Kidney glomerular epithelial cell (primary cell): ENCODE results near the gene KIF6.

ENCODE experiments used
- DNase-seq: peaks from one replicate; lab custom pipeline; 2025; lab: John Stamatoyannopoulos, UW

KIF6 gene

DNA sequence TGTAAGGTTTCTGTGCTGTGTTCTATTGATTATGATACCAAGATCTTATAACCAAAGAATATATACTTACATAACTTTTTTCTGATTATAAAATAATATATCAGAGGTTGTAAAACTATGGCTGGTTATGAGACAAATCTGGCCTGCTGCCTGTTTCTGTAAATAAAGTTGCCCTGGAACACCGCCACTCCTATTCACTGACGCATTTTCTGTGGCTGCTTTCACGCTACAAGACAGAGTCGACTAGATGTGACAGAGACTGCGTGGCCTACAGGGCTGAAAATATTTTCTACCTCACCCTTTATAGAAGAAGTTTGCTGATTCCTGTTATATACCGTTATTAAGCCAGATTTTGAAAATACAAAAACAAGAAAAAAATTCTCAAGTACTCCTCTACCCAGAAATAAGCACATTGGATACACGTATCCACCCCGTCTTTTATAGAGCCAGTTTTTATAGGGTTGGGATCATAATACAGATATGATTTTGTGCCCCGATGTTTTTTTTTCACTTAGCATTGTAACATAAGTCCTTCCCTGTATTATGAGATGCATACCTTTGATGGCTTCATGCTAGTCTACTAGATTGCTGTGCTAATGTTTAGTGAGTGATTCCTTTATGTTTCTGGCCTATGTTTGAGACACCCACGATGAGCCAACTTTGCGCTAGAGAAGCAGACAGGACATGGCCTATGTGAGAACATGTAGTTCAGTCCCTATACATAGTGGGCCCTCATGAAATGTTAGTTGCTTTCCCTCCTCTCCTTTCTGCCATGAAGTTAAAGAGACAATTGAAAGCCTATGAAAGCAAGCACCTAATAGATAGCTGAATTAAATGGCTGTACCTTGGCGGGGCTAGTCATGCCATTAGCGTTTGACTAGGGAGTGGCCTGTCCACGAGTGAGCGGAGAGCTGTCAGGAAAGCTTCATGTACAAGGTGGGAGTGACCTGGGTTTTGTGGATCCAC lies 304.6 kb downstream of the KIF6 start:
- no peak for DNase-seq

DNA sequence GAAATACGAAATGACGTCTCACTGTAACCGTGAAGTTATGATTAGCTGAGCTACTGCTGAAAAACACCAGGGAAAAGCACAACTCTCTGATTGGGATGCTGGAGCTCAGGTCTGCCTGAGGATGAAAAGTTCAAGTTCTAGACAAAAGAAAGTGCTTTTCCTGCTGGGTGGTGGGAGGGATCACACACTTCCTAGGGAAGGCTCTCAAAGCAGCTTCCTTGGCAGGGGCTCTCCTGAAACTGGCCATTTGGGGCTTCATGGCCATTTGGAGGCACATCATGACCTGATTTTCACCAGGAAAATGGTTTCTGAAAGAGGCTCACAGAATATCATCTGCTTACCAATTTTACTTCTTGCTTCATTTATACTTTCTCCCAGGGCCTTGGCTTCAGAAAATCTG lies 305.6 kb downstream of the KIF6 start:
- DNase-seq = no peak

DNA sequence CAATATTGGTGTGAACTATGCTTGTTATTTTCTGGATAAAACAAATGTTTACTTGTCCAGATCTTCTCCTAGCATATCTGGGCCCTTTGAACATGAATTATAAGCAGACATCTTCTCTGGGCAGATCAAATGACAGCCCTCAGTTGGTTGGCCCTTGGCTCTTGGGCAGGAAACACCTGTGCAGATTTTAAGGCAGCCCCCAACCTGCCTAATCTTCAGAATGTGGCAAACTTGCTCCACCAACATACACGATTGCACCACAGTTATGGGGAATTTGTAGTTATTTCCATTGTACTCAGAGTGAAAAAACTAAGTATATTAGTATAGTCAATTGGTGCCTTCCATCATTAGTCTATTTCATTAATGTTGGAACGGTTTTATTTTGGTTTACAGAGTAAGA lies 307.8 kb downstream of the KIF6 start:
- DNase-seq = no peak

DNA sequence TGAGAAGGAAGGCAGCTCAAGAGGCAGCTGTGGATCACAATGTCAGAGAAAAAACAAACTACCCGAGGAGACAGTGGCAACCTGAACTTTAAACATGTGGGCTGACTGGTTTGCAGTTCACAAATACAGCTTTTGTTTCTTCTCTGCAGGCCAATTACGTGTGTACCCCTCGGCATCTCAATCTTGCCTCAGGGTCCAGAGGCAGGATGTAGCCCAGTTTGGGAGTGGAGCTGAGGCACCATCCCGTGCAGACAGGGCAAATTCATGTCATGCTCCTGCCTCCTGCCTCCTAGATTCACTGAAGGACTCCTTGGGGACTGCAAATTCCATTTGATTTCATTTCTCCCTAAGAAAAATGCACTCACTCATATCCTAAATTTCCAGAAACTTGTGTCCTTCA lies 308.5 kb downstream of the KIF6 start:
- no peak for DNase-seq

DNA sequence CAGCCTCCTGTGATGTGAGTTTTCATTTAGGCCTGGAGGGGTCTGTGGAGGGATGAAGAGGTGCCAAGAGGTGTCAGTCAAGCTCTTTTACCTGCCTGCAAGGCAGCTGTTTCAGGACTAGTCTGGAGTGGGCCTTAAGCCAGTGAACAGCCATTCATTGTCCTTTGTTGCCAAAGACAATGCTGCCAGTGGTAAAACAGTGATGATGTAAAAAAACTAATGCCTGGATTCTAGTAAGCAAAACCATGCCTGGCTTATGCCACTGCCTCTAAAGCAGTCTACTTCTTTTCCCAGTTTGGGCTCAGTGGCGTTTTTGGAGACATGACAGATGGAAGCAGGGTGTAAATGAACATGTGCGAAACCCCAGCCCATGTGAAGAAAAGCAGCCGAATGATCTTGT lies 309.2 kb downstream of the KIF6 start:
- DNase-seq = no peak

DNA sequence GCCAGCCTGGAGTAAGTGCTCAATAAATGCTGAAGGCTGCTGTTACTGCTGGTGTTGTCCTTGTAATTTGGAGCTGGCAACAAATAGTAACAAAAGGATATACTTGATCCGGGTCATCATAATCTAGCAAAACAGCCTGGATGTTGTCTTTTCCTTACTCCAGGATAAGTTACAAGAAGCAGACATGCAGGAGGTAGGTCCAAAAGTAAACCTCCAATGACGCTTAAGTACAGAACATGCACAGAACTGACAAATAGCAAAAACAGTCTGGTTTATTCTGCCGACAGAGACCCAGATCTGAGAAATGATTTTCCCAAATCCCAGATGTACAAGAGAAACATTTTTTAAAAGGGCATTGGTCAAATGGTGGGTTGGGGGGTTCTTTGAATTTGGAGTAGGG lies 309.7 kb downstream of the KIF6 start:
- DNase-seq = no peak

DNA sequence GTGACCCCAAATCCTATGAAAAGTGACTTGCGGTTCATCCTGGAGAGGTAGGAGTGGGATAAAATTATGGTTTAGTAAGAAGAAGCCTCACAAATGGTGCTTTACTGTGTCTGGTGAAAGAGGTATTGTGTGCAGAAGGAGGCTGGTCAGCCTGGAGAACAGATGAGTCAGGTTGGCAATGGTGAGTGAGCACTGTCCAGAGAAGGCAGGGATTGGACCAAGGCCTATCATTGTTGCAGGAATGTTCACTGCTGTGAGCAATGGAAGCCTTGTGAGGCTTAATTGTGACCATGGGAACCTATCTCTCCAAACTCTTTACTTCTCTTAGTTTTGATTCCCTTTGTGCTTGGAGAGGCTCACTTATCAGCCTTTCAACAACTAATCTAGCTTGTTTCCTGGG lies 313.7 kb downstream of the KIF6 start:
- DNase-seq = peak; percentile 61

DNA sequence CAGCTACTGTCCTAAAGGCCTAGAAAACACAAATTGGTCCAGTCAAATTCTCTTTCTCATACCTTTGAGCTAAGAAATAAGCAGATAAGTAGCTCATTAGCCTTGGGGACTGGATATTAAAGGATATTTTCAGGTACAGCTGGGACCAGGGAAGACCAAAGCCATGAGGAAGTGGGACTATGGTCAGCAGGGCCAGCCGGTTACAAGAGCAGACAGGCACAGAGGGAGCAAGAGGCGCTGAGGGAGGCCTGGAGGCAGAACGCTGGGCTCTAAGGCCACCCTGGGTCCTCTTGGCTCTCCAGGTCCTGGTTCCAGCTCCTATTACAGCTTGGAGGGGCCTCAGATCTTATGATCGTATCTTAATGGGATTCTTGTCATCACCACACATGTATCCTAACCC lies 314.2 kb downstream of the KIF6 start:
- no peak for DNase-seq

DNA sequence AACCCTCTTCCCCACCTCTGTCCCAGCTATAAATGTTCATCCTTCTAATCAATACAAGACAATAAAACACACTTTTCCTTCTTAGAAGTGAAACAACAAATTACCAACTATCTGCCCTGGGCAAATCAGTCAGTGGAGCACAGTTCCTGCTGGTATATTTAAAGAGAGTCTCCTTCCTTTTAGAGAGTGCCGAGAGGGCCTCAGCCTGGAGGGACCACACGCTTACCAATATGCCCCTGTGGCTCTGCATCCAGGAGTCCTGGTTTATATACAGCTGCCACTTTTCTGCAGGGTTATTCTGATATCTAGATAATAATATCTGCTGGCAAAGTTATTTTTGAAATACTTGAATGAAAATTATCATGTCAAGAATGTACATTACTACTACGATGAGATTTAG lies 315.3 kb downstream of the KIF6 start:
- no peak for DNase-seq

DNA sequence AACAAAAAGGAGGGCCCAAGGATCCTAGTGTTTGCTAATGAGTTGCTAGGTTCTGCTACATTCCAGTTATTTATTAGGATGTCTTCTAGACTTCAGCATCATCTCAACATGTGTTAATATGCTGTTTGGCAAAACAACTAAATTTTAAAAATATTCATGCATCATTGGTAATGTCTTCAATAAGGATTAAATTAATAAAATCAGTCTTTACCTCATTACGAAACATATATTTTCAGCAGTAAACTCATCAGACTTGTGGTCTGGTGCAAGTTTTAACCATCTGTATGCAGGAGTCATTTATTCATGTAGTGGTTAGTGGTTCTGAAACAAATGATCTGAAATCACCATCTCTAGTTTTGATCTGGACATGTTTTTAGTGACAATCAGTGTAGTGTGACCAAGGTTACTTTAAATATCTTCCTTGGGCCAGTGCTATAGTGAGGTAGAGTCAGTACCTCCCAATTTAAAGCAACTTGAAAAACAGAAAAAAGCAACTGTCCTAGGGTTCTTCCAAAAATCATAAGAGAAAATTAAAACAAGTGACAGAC lies 317.7 kb downstream of the KIF6 start:
- DNase-seq = no peak

DNA sequence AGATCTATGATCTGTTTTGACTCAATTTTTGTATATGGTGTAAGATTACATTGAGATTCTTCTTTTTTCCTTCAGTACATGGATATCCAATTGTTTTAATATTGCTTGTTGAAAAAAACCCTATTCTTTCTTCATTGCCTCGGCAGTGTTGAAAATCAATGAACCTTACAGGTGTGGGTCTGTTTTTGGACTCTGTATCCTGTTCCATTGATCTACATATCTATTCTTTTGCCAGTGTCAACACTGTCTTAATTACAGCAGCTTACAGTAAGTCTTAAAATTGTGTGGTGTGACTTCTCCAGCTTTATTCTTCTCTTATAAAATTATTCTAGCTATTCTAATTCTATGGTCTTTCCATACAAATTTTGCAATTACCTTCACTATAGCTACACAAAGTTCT lies 320.9 kb downstream of the KIF6 start:
- DNase-seq = no peak

DNA sequence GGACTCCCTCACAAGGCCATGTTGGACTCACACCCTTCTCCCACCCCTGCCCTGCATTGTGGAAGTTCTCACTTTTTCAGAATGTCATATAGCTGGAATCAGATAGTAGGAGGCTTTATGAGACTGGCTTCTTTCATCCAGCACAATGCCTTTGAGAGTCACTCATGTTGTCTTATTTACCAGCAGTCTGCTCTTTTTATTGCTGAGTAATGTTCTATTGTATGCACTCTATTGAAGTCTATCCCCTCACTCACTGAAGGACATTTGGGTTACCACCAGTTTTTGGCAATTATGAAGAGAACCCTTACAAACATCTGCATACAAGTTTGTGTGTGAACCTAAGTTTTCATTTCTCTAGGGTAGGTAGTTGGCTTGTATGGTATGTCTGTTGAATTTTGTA lies 321.9 kb downstream of the KIF6 start:
- no peak for DNase-seq

DNA sequence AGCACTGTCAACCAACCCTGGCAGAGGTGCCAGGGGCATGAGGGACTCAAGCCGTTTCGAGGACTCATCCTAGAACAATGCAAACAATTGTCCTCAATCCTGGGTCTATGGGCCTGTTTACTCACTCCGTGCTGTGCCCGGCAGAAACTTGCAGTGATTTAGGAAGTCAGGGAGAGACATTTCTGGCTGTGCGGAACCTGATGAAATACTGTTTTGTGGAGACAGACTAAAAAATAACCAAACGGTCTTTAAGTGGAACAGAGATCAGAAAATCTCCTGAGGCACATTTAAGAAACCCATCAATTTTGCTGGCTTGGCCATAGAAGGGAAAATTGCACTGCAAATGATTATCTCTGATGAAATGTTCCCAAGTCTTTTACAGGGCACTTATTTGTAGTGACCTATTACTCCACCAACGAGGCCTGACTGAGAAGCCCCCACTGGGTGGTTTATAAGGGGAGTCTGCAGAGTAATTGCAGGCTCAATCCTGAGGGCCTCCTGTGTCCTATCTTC lies 322.9 kb downstream of the KIF6 start:
- no peak for DNase-seq

DNA sequence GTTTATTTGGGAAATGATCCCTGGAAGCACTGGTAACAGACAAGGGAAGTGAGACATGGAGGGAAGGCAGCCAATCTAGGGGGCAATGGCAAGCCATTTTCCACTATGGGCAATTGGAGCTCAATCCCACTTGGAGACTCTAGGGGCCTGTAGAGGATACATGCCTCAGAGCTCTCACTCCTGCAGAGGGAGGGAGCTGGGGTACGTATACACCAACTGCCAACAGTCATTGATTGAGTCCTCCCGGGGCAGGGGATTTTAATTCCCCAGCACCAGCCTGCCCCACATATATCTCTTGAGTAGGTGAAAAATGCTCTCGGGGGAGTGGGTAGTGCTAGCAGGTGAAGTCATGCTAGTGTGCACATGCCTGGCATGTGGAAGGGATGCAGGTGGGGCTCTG lies 323.8 kb downstream of the KIF6 start:
- DNase-seq = no peak

DNA sequence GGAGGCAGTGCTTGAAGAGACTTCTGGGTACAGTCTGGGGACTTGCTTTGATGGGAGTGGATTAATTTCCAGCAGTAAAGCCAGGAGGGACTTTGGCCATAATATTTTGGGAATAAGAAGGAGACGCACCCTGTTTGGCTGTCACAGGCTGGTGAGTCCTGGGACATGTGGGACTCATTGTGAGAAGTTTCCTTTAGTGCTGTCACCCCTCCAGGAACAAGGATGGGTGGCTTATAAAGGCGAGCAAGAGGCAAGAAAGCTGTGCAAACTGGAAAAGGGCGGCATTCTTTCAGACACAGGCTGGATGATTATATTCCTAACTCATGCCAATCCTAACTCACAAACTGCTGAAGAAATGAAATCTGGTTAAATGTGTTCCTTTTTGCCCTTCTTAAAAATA lies 325.2 kb downstream of the KIF6 start:
- no peak for DNase-seq

DNA sequence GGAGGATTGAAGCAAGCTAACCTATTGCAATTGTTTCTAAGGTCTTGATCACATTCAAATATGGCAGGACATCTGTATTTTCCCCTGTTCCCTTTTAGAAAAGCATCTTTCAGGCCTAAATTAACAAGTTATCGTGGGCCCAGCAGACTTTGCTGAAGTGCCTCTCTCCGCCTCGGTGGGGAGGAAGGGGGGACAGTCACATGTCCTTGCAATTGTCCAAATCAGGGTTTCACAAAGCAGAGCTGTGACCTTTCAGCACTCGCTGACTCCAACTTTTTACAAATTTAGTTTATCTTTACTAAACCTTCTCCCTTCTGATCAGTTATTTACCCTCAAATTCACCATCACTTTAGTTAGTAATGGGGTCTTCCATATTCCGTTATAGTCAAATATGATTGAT lies 328.4 kb downstream of the KIF6 start:
- no peak for DNase-seq

DNA sequence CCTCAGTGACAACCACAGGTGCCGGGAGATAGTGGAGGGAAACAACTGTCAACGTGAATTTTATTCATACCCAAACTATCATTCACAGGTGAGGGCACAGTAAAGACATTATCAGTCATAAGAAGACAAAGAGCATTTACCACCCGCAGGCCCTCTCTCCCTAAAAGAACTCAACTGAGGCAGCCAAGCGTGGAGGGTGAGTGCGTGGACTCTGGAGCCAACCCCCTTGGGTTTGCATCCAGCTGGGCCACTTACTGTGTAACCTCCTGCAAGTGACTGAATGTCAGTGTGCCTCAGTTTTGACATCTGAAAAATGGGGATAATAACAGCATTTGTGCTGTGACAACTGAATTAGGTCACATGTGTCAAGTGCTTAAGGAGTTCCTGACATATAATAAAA lies 332.1 kb downstream of the KIF6 start:
- no peak for DNase-seq

DNA sequence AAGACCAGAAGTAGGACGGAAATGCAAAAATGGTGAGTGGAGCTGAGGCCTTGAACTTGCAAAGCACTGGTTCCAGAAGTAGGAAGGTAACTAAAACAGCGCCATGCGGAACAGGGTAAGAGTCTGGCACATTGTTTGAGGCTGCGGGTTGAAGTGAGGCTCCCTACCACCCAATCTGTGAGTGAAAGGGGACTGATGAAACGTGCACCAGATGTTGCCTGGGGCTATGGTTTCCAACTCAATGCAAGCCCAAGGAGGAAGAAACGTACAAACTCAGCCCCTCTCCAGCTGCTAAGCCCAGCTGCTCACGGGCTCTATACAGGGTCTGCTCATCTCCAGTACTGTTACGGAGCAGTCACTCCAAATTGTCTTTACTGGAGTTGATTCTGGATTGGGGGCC lies 334.0 kb downstream of the KIF6 start:
- DNase-seq = no peak

DNA sequence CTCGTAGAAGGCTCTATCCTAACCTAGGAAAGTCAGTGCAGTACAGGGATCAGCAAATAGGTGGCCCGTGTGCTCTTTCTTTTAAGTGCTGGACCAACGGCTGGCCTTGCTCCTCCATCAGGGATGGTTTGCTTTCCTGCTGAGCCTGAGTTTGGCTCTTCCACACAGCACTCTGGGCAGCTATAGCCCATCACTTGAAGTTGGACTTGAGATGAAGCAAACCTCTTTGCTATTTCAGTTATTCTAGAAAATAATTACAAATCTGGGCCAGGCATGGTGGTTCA lies 335.8 kb downstream of the KIF6 start:
- DNase-seq = no peak

DNA sequence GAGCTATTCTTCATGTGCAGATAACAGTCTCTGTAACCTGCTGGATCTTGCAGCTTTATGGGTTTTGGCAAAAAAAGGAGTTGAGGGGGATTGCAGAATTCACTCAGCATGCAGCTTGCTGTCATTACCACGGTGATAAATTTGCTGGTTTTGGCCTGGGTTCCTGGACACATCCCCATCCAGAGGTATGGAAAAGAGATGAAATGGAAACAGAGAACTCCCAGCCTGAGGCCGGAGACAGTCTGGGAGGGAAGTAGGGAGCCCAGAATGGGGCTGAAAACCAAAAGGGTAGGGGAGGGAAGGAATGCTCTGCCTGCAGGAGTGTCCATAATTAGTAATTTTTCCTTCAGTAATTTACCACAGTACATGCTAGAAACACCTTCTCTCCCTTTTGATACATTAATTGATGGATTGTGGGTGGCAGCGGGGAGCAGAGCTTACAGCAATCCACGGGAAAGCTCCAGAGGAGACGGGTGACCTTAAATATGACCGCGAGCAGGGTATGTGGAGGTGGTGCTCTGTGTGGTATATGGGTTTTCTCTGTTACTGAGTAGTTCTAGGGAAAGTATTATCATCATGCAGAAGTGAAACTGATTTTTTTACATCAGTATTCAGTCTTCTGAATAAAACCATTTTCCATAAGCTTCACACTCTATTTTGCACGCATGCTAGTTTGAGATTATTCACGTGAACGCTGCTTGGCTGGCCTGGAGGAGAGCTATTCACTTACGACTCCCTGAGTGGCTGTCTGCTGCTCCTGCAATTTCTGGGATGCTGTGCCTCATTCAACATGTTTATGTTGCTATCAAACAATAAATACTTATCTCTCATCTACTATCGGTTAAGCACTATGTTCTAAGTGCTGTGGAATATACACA lies 336.4 kb downstream of the KIF6 start:
- DNase-seq = no peak

DNA sequence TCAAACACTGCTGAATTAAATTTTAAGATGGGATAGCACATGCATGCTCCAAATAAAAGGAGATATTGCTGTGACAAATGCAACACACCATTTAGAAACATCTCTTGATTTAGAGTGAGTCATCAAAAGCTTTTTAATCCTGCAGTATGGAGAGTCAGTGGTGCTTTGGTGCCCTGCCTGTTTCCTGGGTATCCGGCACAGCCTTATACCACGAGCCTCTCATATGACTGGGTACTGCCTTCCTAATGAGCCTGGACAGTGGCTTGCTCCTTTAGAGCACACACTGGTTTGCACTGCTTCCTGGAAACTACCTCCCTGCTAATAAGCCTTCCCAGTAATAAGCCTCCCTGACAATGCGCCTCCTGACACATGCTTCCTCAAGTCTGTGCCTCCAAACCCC lies 337.4 kb downstream of the KIF6 start:
- no peak for DNase-seq

DNA sequence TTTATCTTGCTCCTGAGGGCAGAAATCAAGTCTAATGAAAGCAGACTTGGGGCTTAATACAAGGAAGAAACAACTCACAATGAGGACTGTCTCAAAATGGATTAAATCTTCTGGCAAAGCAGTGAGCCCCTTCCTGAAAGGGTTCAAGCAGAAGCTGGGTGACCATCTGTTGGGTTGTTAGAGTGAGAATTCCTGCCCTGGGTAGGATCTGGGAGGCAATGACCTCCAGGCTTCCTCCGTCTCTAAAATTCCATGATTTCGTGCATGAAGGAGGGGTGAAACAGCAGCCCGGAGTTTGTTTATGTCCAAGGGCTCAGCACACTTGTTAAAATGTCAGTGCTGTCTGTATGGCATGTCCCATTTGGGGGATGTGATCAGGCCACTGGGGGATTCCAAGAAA lies 338.7 kb downstream of the KIF6 start:
- DNase-seq = no peak
